ENCODE results near the gene IL20RA. TPM values are rescaled to one million over a fixed set of nuclear protein-coding genes. Genes with fewer than 3 reads are reported as not detected.

Gene IL20RA
- total RNA-seq, 1 donor = 0.43 TPM

DNA sequence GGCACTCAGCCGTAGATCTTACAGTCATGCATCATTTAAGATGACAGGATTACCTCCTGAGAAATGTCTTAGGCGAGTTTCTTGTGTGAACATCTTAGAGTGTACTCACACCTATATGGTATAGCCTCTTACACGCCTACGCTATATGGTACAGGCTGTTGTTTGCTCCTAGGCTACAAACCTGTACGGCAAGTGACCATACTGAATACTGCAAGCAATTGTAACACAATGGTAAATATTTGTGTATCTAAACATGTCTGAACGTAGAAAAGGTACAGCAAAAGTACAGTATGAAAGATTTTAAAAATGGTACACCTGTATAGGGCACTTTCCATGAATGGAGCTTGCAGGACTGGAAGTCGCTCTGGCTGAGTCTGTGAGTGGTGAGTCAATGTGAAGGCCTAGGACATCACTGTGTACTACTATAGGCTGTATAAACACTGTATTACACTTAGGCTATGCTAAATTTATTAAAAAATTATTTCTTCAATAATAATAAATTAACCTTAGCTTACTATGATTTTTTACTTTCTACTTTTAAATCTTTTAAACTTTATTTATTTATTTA is 541 bp upstream of the IL20RA start:
- DNase-seq (ENCODE audit: low read depth) = no peak
- TF ChIP-seq, protein P1, sequence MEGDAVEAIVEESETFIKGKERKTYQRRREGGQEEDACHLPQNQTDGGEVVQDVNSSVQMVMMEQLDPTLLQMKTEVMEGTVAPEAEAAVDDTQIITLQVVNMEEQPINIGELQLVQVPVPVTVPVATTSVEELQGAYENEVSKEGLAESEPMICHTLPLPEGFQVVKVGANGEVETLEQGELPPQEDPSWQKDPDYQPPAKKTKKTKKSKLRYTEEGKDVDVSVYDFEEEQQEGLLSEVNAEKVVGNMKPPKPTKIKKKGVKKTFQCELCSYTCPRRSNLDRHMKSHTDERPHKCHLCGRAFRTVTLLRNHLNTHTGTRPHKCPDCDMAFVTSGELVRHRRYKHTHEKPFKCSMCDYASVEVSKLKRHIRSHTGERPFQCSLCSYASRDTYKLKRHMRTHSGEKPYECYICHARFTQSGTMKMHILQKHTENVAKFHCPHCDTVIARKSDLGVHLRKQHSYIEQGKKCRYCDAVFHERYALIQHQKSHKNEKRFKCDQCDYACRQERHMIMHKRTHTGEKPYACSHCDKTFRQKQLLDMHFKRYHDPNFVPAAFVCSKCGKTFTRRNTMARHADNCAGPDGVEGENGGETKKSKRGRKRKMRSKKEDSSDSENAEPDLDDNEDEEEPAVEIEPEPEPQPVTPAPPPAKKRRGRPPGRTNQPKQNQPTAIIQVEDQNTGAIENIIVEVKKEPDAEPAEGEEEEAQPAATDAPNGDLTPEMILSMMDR (IDR thresholded peaks at IDR 0.05; ENCODE audit: insufficient read depth, low read depth, low read length) = no peak
- no peak overlapping the region for H3K4me3 ChIP-seq (ENCODE audit: low read depth, low read length)

DNA sequence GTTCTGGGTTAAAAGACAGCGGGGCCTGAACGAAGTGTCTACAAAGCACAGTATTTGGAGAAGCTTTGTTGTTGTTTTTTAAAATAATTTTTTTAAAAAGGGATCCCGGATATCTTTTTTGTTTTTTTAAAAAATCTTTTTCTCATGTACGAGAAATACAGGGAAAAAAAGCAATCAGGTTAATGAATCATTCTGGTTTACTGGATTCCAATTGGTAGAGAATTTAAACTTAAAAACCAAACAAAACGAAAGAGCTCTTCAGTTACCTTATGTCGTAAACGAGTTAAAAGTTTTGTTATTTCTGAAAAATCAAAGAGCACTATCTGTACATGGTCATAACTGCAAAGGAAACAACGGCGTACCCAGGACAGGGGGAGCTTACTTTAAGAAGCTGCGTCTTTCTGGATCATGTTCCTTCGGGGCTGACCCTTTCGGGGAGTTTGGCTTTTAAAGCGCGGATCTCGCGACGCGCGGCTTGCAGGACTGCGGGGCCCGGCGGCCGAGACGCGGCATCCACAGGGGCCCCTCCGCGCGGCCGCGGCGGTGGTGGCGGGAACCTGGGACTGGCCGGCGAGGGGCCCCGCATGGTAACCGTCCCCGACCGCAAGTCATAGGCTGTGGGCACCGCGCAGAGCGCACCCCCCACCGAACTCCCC is 927 bp downstream of the IL20RA start:
- DNase-seq (ENCODE audit: low read depth) = peak; percentile 43
- TF ChIP-seq, protein P1 (IDR thresholded peaks at IDR 0.05; ENCODE audit: insufficient read depth, low read depth, low read length) = no peak
- peak overlapping the region; percentile 70 for H3K4me3 ChIP-seq (ENCODE audit: low read depth, low read length)

DNA sequence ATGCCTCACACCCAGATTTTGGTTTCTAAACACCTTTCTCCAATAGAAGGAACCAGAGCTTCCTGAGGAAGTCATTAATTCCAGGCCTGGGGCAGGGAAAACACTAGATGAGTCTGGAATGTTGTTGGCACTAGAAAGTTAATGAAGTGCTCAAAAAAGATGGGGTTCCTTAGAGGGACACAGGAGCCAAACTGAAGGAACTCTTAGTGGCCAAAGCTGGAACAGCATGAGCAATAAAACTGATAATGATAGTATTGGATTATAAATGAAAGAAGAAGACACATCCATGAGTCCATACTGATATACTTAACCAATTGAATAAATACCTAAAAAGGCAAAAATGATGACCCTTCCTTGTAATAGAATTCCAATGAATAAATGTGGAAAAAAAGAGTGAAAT is 4.4 kb downstream of the IL20RA start:
- H3K4me3 ChIP-seq (ENCODE audit: low read depth, low read length) = no peak overlapping the region
- no peak for DNase-seq (ENCODE audit: low read depth)
- TF ChIP-seq, protein P1 (IDR thresholded peaks at IDR 0.05; ENCODE audit: insufficient read depth, low read depth, low read length) = peak; percentile 13

DNA sequence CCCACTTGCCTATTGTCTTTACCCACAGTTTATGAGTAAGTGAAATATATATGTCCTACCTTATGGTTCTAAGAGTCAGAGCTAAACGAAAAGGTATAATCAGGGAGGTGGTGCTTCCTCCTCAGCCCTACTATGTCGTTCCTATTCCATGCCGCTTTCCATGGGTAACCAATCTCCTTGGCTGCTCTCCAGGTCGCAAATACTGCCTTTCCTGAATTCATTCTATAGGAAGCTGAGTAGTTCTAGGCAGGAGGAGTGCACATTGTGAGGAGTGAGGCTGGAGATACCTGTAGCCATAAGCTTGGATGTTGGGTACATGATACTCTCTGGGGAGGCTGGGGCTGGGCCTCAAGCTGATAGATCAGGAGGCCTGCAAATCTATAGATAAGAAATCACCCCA is 5.8 kb downstream of the IL20RA start:
- TF ChIP-seq, protein P1 (IDR thresholded peaks at IDR 0.05; ENCODE audit: insufficient read depth, low read depth, low read length) = no peak
- DNase-seq (ENCODE audit: low read depth) = no peak
- H3K4me3 ChIP-seq (ENCODE audit: low read depth, low read length) = no peak overlapping the region

DNA sequence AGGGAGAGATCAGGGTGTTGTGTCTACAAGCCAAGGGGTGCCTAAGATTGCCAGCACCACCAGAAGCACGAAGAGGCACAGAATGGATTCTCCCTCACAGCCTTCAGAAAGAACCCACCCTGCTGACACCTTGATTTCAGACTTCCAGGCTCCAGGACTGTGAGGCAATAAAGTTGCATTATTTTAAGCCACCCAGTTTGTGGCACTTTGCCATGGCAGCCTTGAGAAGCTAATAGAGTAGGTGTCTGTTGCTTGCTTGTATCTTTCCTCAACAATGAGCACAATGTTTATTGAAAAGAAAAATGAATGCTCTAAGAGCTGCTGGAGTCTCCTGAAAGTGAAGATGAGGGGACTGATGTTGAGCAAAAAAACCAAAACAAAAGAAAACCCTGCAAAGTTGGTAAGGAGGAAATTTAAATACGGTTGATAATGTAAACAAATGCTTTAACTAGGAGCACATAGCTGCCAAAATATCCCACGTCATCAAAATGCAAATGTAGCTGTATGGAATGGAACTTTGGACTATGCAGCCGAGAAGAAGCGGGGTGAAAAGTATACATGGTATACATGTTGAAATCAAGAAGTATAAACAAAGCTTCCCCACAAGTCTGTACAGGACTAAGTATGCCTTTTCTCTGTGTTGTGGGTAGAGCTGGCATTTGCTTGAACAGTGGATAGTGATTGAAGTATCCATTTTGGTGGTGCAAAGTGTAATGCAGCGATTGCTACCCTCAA is 8.0 kb downstream of the IL20RA start:
- TF ChIP-seq, protein P1 (IDR thresholded peaks at IDR 0.05; ENCODE audit: insufficient read depth, low read depth, low read length) = no peak
- no peak for DNase-seq (ENCODE audit: low read depth)
- H3K4me3 ChIP-seq (ENCODE audit: low read depth, low read length) = no peak overlapping the region

DNA sequence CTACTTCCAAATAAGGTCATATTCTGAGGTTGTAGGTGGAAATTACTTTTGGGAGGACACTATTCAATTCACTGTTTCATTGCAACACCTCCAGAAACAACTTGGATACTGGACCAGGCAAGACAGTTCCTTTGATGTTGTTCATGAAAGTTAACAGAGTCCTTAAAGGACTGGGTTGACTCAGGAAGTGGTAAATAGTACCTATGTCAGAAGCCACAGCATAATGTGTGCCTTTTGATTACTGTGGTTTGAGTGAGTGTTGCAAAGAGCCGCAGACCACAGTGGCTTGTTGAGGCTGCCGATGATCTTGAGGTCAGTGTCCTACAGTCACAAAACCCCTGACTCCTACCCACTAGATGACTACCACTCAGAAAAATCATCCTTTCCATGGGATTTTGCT is 10.9 kb downstream of the IL20RA start:
- no peak for DNase-seq (ENCODE audit: low read depth)
- TF ChIP-seq, protein P1 (IDR thresholded peaks at IDR 0.05; ENCODE audit: insufficient read depth, low read depth, low read length) = no peak
- H3K4me3 ChIP-seq (ENCODE audit: low read depth, low read length) = no peak overlapping the region

Measured in fibroblast of villous mesenchyme (primary cell).